GM19455 (cell line): ENCODE data around the gene TSPAN5.

Experiments
- ATAC-seq: cut with Tn5 transposase; IDR thresholded peaks from one replicate; pipeline ENCODE4 v1.9.1; 2021; ENCODE audit not compliant: unreplicated experiment

Gene TSPAN5

DNA sequence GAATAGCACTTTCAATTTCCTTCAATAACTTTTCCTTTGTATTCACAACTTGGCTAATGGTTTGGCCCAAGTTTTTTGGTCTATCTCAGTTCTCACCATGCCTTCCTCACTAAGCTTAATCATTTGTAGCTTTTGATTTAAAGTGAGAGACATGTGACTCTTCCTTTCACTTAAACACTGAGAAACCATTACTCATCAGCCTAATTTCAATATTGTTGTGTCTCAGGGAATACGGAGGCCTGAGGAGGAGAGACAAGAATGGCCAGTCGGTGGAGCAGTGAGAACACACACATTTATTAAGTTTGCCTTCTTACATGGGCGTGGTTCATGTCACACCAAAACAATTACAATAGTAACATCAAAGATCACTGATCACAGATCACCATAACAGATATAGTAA is 56.7 kb downstream of the TSPAN5 start:
- ATAC-seq, result no peak

GRCh38 chr4:98599617-98600205 is 58.7 kb downstream of the TSPAN5 start:
- no peak for ATAC-seq

DNA sequence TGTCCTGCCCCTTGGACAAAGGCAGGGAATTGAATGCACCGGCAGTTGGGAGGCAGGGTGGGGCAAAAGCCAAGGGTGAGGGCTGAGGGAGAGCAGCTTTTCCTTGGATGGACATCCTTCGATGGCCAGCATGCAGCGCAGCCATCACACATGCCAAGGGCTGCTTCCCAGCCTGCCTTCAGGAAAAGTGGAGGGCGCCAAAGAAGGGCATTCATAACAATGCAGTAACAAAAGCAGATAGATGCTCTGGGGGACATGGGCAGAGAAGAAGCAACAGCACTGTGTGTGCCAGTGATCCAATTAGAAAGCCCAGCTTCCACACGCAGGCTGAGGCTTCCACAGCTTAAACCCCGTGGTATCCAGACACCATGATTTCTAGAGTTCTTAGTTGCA is 71.5 kb downstream of the TSPAN5 start:
- ATAC-seq, result no peak

- ATAC-seq, result no peak
Measured at GRCh38 chr4:98586291-98586961, 72.0 kb downstream of the TSPAN5 start.

DNA sequence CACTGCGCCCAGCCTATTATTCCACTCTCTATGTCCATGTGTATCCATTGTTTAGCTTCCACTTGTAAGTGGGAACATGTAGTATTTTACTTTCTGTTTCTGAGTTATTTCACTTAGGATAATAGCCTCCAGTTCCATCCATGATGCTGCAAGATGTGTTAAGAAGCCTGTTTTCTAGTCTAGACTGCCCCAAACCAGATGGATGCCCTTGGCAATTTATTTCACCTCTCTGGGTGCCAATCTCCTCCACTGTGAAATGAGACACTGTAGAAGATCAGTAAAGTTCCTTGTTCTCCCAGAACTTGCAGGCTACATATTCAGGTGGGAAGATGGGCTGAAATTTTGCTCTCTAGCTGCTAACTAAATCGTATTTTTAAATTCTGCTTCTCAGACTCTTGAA is 72.8 kb downstream of the TSPAN5 start:
- no peak for ATAC-seq

DNA sequence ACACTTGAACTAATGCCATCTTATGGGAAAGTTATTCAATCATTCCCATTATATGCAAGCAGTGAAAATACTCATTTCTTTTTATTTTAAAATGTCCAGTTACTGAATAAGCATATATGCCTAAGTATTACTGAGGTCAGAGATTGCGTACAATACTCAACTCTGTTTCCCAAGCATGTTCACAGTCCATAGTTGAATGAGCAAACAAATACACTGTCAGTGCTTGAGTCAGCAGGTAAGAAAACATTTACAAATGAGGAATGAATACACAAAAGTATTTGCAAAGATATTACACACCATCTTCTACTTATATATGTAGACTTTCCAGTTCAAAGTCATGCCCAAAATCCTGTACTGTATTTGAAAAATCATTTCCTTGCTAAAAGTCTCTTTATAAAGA is 74.1 kb downstream of the TSPAN5 start:
- ATAC-seq, result no peak

- ATAC-seq, result no peak
Measured at GRCh38 chr4:98583265-98583664, 75.1 kb downstream of the TSPAN5 start.

DNA sequence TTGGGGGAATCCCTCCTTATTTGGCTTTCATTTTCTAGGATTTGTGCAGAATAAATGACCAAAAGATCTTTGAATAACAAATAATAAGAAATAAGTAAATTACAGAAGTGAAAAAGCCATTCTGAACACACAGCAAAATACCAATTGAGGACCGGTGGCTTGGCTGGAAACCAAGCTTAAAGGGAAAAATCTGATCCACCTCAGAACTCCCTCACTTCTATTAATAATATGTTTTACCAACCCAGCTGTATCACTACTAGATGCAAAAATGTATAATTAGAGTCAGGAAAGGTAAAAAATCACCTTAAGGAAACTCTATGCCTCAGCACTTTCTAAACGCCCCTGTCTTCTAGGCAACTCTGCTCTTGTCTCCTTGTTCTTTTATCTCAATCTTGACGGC is 77.3 kb downstream of the TSPAN5 start:
- ATAC-seq, result no peak

GRCh38 chr4:98577956-98578355 is 80.5 kb downstream of the TSPAN5 start:
- ATAC-seq, result no peak

- ATAC-seq, result no peak
Measured at GRCh38 chr4:98574816-98575215, 83.6 kb downstream of the TSPAN5 start.

DNA sequence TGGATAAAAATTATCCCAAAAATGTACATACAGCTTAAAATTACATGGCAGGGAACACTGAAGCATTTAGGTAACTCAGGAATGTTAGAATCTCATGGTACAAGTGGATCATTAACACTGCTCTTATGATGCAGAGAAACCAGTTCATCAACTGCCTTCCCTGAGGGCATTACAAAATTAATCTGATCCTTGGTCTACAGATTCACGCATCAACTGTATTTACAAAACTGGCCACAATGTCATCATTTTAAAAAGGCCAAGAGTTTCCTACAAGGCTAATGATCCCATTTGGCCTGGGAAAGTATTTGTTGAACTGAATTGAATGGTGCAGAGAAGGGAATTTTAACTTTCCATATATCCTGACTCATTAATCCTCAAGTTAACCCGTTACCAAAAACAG is 84.6 kb downstream of the TSPAN5 start:
- ATAC-seq, result no peak

- ATAC-seq, result no peak
Measured at GRCh38 chr4:98572697-98573096, 85.7 kb downstream of the TSPAN5 start.

GRCh38 chr4:98571161-98571786 is 87.1 kb downstream of the TSPAN5 start:
- ATAC-seq, result no peak

DNA sequence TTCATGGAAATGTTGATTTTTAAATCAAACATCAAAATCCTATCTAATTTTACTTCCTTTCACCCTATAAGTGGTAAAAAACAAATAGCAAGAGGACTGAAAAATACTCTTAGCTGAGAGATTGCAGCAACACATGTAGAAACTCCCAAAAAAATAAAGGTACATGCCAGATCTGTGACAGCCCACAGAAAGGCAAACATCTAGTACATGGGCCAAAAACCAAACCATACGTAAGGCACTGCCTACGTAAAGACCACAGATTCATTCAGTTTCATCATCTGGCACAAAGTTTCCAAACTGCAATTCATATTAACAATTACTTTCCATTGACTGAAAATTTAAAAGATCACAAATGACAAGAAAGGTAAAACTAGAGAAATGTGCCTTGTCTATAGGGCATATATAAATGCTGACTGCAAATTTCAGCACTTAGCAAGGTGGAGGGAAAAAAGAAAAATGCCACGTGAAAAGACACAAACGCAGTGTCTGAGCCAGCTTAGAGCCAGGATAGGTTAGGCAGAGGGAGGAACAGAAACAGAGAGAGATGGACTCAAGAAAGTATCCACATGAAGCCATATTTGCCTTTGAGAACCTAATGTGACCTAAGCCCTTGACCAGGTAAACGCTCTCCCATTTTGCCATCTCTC is 88.1 kb downstream of the TSPAN5 start:
- no peak for ATAC-seq

GRCh38 chr4:98568941-98569663 is 89.3 kb downstream of the TSPAN5 start:
- no peak for ATAC-seq

DNA sequence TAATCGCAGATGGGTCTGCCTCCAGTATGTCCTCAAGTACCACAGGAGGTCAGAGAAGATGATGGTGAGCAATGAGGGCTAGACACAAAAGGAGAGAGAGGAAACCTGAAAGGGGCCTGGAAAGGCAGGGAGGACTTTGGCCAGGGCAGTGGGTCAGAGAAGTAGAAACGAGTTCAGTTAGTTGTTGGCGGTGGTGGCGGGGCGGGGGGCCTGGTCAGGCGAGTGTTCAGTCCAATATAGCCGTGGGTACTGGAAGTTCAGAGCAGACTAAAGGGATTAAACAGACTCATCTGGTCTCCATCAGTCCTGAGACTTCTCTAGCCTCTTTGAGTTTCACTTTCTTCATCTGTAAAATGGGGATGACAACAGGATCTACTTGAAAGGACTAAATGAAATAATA is 90.8 kb downstream of the TSPAN5 start:
- no peak for ATAC-seq

DNA sequence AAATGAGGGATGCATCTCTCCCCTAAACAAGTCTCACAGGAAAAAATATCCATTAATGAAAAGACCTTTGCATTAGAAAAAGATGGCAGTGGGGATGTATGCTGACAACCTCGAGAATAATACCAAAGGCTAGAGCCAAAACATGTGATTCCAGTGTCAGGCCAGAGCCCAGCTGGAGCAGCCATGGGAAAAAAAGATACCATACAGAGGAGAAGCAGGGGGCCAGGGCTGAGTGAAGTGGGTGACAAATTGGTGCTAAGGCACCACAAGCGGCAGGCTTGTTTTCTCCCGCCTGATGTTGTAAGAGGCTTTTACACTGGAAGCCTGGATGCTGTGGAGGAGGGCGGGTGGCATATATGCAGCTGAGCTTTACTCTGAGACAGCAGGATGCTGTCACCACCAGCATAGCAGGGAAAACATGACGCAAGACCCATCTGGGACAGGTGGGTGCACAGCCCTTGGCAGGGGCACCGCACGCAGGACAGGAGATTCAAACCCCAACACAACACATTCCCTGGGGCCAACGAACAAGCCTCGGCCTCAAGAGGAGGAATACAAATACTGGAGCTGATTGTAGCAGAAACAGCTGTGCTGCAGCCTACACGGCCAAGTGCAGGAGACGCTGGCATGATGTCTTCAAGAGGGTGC is 91.9 kb downstream of the TSPAN5 start:
- ATAC-seq, result no peak

GRCh38 chr4:98565681-98566301 is 92.6 kb downstream of the TSPAN5 start:
- no peak for ATAC-seq

GRCh38 chr4:98564852-98565251 is 93.6 kb downstream of the TSPAN5 start:
- no peak for ATAC-seq

DNA sequence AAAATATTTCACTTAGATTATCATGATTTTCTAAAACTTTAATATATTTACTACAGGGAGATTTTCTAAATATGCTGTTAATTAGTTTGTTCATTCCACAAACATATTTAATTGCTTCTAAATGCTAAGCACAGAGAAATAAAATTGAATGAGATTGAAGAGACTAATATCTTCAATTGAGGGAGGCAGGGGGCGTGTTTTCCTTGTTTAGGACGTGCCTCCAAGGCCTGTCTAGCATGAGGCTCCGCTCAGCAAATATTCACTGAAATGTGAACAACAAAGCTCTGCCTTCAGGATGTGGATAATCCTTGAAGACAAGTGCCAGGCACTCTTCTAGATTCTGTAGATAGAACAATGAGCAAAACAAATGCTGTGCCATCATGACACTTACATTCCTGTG is 98.1 kb downstream of the TSPAN5 start:
- ATAC-seq, result no peak
